CD4-positive, alpha-beta T cell treated with Interleukin-4 for 4 hours (primary cell): ENCODE measurements around the gene CGREF1.
"Not testable (repeated sequence)": the region's sequence is repeated elsewhere in the genome, so short reads cannot be mapped to it uniquely, and the experiment has no call there.

Experiments used
- DNase-seq: peaks from one replicate; pipeline ENCODE4 v3.0.0-alpha.2; 2020

CGREF1 gene

DNA sequence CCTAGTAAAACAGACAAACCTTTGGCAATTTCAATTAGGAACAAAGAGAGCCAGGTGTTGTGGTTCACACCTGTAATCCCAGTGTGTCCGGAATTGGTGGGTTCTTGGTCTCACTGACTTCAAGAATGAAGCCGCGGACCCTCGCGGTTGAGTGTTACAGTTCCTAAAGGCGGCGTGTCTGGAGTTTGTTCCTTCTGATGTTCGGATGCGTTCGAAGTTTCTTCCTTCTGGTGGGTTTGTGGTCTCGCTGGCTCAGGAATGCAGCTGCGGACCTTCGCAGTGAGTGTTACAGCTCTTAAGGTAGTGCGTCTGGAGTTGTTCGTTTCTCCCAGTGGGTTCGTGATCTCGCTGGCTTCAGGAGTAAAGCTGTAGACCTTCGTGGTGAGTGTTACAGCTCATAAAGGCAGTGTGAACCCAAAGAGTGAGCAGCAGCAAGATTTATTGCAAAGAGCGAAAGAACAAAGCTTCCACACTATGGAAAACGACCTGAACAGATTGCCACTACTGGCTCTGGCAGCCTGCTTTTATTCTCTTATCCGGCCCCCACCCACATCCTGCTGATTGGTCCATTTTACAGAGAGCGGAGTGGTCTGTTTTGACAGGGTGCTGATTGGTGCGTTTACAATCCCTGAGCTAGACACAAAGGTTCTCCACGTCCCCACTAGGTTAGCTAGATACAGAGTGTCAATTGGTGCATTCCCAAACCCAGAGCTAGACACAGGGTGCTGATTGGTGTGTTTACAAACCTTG is 8.2 kb downstream of the CGREF1 start:
- not testable (repeated sequence) for DNase-seq

DNA sequence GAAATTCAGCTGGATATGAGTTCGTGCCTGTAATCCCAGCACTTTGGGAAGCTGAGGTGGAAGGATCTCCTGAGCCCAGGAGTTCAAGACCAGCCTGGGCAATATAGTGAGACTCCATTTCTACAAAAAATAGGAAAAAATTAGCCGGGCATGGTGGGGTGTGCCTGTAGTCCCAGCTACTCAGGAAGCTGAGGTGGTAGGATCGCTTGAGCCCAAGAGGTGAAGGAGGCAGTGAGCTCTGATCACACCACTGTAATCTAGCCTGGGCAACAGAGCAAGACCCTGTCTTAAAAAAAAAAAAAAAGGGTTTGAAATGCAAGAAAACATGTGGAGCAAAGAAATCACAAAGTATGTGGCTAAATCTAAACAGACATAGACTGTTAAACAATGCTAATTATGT is 9.8 kb downstream of the CGREF1 start:
- DNase-seq: no peak

DNA sequence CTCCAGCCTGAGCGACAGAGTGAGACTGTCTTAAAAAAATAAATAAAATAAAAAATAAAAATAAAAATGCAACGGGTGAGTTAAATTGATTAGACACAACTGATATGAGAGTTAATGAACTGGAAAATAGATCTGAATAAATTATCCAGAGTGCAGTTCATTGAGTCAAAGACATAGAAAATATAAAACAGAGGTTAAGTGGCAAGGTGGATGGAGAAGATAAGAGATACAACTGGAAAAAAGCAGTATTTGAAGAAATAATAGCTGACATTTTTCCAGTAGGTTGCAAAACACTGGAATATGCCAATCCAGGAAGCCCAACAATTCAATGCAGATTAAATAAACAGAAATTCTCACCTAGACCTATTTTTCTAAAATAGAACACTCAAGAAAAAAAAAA is 10.7 kb downstream of the CGREF1 start:
- no peak for DNase-seq

DNA sequence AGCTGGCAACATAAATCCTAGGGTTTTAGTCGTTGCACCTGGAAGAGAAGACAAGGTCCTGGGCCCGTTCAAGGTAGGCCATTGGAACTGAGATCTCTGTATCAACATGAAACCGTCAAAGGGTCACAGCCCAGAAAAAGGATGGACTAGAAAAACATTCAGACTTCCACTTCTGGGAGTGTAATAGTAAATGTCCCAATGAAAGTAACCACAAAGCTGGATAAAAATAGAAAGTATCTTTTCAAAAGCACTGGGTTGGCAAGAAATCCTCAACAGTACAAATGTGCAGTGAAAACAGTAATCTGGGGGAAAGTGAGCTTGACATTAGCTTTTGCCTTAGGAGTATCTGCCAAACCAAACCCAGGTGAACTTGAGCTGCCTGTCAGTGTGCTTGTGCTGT is 12.9 kb downstream of the CGREF1 start:
- DNase-seq: no peak

DNA sequence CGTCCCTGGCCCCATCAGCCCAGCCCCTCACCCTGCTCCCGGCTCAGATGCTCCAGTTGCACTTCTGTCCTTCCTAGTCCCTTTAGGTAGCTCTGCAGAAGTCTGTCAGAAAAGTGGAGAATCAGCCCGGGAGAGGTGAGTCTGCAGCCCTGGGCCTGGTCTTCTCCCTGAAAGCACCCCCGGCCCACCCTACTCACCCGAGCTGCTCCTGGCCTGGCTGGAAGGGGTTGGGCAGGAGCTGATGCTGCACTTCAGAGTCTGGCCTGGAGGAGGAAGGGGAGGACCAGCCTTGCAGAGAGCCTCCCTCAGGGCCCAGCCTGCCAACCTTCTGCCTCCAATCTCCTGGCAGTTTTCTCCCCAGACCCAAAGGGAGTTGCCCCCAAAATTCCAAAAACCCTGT is 16.6 kb downstream of the CGREF1 start:
- DNase-seq: no peak

DNA sequence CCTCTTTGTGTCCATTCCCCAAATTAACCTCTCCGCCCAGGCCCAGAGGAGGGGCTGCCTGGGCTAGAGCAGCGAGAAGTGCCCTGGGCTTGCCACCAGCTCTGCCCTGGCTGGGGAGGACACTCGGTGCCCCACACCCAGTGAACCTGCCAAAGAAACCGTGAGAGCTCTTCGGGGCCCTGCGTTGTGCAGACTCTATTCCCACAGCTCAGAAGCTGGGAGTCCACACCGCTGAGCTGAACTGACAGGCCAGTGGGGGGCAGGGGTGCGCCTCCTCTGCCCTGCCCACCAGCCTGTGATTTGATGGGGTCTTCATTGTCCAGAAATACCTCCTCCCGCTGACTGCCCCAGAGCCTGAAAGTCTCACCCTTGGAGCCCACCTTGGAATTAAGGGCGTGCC is 18.9 kb downstream of the CGREF1 start:
- DNase-seq: no peak

DNA sequence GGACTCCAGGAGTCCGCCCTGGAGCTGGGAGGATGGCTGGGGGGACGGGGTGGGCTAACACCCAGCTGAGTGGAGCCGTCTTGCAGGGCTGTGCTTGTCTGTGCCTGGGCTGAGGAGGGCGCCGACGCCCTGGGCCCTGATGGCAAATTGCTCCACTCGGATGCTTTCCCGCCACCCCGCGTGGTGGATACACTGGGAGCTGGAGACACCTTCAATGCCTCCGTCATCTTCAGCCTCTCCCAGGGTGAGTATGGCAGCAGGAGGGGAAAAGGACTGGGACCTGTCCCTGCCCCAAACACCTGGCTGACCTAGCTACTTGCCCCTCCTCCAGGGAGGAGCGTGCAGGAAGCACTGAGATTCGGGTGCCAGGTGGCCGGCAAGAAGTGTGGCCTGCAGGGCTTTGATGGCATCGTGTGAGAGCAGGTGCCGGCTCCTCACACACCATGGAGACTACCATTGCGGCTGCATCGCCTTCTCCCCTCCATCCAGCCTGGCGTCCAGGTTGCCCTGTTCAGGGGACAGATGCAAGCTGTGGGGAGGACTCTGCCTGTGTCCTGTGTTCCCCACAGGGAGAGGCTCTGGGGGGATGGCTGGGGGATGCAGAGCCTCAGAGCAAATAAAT is 19.5 kb downstream of the CGREF1 start:
- DNase-seq: no peak

DNA sequence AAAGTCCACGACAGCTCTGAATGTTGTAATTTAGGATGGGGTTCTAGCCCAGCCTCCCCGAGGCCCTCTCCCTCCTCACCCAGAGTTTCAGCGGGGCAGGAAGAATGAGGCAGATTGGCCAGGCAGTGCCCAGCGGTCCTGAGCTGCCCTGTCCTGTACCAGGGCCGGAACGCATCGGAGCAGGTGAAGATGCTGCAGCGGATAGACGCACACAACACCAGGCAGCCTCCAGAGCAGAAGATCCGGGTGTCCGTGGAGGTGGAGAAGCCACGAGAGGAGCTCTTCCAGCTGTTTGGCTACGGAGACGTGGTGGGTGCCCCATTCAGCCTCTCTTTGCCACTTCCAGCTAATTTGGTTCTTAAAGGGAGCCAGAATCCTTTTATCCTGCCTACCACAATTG is 21.6 kb downstream of the CGREF1 start:
- DNase-seq: no peak

DNA sequence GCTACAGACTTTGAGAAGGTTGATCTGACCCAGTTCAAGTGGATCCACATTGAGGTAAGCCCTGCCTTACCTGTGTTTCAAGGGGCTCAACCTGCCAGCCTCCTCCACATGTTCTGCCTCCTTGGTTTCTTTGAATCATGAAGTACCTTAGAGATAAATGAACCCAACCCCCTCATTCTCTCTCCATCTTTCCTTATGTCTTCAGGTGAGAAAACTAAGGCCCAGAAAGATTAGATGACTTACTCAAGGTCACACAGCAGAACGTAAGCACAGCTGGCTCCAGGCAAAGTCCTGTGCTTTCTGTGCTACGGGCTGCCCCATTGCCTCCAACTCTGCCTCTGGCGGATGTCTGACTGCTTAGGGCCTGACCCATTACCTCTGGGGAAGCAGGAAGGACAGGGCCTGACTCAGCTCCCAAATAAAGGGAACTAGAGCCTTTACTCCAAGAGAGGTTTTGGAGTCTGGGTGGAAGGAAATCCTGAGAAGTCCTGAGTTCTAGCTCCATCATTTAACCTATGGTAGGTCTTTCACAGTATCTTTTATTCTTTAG is 22.1 kb downstream of the CGREF1 start:
- no peak for DNase-seq

DNA sequence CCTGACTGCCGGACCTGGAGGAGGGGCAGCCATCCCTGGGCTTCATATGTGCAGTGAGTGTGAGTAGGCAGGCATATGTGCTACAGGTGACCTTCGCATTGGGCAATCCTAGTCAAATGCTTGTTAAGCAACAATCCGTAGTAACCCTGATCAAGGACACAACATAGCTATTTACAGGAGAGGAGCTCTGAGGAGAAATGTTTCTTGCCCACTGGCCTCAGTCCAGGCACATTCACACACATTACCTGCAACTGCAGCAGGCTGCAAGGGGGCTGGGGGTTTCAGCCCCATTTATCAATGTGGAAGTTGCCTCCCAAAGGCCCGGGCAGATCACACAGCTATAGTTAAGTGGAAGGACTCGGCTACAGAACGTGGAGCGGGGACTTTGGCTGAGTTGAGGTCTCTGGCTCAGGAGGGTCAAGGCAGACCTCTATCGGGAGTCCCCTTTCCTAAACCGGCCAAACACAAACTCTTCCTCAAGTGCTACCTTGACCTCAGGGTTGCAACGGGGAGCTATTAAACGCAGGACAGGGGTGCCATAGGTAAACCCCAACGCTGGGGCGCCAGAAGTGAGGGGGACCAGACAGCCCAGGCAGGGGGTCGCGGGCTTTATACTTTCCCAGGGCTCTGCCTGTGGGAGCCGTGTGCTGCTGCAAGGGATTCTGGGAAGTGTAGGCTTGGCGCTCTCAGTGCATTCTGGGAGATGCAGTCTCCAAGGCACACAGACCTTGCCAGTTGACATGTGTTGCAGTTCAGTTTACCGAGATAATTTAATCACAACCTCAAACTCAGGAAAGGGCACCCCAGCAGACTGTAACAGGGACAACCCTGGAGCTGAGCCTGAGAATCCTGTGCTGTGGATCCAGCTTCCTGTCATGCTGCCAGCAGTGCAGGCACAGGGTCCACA is 22.9 kb downstream of the CGREF1 start:
- DNase-seq: peak; percentile 44

DNA sequence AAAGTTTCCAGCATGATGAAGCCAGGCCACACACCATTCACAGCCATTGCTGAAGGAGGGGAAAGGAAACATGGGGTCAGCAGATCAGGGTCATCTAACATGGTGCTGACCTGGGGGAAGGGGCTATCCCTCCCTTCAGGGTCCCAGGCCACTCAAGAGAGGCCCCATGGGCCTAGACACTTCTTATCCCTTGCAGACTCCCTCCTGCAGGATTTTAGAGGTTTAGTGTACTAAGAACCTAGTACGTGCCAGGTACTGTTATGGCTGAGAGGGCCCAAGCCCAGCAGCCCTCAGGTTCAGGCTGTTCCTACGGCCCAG is 23.5 kb downstream of the CGREF1 start:
- DNase-seq: no peak

DNA sequence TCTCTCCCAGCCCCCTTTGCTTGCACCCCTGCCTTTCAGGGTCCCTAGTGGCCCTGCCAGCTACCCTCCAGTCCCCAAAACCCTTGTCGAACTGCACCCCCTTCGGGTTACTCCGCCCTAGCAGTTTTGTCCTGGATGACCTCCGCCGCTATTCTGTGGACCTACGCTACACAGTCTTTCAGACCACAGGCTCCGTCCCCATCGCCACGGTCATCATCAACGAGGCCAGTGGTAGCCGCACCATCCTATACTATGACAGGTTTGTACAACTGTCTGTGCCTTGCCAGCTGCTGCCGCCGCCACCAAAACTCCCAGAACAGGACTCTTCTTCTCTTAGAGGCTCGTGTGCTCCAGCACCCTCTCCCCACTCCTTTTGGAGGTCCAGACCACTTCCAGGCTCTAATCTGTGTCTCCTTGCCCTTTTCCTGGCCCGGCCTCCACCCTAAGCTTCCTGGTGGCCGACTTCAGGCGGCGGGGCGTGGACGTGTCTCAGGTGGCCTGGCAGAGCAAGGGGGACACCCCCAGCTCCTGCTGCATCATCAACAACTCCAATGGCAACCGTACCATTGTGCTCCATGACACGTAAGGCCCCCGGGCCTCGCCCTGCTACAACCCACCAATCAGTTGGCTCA is 24.5 kb downstream of the CGREF1 start:
- DNase-seq: no peak

DNA sequence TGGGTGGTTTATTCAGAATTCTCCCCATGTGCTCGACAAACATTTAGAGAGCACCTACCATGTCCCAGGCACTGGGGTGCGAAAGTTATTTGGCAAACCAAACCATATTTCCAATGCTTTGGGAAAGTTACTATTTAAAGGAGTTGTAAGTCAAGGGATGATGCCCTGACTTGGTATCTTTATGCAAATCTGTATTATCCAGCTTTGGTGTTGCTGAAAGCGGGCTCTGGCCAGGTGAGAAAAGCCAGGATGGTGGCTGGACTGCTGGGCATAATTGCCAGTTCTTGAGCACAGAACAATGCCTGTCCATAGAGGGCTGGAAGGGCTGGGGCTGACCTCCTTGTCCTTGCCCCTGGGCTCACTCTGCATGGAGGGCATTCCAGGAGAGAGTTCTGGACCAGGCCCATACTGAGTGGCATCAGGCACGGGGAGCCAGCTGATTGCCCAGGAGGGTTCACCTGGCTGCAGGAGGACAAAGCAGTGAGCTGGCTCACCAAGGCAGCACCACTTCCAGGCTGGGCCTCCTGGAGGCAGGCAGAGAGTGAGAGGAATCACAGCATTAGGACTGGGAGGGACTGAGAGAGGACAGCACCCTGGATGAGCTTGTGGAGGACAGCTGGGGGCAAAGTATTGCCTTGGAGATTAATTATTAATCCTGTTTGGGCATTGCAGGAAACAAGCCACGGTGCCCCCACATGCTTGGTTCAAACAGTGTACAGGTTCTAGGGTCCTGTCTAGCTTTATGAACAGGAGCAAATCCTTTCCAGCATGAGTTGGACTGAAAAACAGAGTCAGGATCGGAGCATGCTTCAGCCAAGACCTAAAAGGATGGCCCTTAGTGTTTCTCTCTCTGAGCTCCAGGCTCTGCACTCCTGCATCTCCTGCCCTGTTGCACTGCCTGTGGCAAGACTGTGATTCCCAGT is 25.2 kb downstream of the CGREF1 start:
- DNase-seq: no peak

DNA sequence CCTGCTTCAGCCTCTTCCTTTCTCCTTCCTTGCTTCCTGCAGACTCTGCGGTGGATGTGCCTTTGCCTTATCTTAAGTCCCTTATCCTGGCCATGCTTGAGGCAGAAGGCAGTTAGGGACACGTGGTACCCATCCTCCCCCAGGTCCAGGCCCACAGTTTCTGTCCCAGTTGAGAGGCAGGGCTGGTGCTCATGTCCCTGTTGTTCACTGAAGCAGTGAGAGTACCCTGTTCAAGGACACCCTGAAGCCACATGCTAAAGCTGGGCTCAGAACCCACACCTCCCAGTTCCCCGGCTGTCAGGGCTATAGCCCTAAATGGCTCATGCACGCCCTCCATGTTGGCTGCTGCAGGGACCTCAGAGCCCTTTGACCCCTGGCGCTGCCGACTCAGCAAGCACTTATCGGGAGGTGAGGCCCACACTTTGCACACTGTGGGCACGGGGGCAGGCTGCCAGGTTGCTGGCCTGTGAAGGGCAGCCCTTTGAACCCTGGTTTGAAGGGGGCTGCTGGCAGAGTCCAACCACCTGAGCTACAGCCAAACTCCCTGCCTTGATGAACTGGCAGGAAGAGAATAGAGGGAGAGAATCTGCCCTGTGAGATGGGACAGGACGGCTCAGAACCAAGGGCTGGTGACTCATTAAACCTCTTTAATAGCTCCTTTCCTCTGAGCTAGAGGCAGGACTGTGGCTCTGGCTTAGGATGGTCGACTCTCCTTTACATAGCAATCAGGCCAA is 26.1 kb downstream of the CGREF1 start:
- no peak for DNase-seq

DNA sequence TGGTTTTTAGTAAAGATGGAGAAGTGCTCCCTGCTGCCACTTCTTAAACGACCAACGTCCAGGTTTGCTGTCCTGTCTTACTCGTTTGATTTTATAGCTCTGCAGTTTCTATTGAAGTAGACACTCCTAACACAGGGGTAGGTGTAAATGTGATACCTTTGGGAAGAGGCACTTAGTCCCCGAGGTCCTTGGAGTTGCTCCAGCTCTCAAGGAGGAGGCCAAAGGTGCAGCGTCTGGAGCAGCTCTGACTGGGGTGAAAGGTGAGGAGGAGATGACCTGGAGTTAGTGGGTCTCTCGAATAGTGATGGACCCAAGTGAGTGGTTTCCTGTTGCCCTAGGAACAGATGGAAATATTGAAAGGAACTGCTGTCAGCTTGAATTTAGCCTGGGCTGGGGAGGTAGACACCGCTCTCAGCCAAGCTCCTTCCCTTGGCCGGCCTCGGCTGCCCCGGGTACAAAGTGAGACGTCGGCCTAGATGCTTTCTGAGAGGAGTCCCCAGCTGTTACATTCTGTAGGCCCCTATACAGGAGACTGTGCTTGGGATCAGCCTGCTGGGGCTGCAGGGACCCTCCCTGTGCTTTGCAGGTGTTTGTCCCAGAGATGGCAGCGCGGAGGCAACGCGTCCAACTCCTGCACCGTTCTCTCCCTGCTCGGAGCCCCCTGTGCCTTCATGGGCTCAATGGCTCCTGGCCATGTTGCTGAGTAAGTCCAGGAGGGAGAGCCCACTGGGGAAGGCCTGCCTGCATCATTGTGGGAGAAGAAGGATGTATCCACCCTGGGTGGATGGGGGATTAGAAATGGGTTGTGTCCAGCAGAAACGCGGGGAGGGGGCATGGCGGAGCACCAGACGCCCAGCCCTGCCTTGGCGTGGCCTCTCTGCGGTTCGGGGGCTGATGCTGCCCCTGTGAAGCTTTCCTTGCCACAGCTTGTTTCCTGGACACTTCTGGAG is 26.9 kb downstream of the CGREF1 start:
- DNase-seq: no peak

DNA sequence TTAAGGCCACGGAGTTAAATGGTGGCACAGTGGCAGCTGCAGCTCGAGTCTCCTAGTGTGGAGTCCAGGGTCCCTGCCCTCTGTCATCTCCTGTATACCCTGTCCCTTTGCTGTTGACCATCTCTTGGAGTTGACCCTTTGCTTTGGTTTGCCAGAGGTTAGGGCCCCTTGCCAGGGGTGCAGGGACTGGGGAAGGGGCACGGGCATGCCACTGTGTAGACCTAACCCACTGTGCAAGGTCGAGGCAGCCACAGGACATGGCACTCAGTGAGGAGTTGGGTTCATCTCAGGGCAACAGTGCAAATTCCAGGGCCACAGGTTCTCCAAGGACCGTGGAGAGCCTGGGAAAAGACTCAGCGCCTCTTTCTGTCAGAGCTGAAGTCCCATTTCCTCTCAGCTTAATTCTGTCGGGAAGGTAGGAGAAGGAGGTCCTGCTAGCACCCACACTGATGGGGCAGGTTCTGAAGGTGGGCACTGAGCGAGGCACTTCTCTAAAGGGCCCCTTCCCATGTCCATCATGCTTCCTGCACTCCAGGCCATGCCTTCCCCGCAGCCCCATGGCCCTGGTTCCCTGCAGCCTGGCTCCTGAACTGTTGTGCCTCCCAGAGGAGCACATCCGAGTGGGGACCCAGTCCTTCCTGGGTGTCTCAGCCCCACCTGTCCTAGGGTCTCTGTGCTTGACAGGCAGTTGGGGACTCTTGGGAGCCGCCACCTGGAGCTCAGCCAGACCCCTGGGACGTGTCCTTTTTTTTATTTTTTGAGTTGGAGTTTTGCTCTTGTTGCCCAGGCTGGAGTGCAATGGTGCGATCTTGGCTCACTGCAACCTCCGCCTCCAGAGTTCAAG is 29.6 kb downstream of the CGREF1 start:
- DNase-seq: no peak

DNA sequence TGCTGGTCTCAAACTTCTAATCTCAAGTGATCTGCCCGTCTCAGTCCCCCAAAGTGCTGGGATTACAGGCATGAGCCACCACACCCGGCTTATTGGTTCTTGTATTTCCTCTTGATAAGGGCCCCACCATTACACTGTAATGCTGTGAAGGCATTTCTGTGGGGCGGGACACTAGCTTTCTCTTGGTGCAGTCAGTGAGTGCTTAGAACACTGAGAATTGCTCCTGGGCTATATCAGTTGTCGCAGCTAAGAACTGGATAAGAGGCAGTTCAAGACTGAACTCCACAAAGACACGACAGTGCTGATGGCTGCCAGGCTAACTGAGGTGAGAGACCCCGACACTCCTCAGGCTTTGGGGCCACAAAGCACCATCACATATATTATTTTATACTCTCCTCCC is 30.3 kb downstream of the CGREF1 start:
- DNase-seq: no peak

DNA sequence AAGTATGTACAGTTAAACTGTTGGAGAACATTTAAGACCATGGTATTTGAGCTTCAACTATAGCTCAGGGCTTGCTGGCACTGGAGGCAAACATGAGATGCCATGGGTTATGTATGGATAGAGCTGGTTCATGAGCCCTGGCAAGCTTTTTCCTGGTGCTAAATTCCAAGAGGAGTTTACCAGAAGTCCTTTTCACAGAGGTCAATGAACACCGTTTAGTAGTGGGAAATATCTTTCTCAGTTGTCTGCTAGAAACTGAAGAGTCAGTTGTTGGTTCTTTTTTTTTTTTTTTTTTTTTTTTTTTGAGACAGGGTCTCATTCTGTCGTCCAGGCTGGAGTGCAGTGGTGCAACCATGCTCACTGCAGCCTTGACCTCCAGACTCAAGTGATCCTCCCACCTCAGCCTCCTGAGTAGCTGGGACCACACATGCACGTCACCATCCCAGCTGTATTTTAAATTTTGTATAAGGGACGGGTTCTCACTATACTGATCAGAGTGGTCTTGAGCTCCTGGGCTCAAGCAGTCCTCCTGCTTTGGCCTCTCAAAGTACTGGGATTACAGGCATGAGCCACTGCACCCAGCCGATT is 31.0 kb downstream of the CGREF1 start:
- DNase-seq: no peak
